ENCODE measurements around the gene LRWD1. TPM values are rescaled to one million over a fixed set of nuclear protein-coding genes. Genes with fewer than 3 reads are reported as not detected.
"Not testable (repeated sequence)": the region's sequence is repeated elsewhere in the genome, so short reads cannot be mapped to it uniquely, and the experiment has no call there.

LRWD1 gene
- total and polyA plus RNA-seq, 2 of the 13 experiments (the other 11 are each of a cell fraction or from before 2014, with no cell fraction given), result 8.5 to 16.3 TPM

DNA sequence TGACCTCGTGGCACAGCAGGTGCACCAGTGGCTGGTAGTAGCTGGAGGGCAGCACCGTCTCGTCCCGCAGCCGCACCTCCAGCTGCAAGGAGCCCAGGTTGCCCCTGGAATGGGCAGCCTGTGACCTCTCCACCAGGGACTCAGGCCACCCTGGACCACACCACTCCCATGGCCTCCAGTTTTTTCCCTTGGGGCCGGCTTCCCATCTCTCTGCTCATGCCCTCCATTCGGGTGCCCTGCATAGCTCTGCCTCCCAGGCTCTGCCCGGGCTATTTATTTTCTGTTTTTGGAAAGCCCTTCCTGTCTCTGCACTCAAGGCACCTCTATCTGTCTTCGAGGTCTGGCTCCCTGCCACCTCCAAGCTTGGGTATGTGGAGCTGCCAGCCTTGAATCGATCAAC is 32.1 kb downstream of the LRWD1 start:
- BruUV-seq (replicated peaks); in situ Hi-C loops (cut with HindIII; ENCODE audit: extremely low pct_ligation_motif_present, low pct_unique_long_range_greater_than_20kb); H3K27ac ChIP-seq (ENCODE audit: extremely low read length, insufficient read depth, low read length); H3K9me3 ChIP-seq (ENCODE audit: low read length); CTCF ChIA-PET (ENCODE audit: low intra/inter-chr PET ratio, low total read pairs); H2AFZ ChIP-seq (ENCODE audit: low read length); H3K4me3 ChIP-seq (replicated peaks in 1 of 3; ENCODE audit: insufficient read depth in 1 of 3, low read depth in 2 of 3, low read length in 3 of 3); H3K79me2 ChIP-seq (ENCODE audit: insufficient read depth, low read length); DNase-seq (ENCODE audit: low spot score); H3K4me1 ChIP-seq (ENCODE audit: insufficient read depth, low read length); H3K36me3 ChIP-seq (replicated peaks in 1 of 2; ENCODE audit: control insufficient read depth in 1 of 2, insufficient read depth in 2 of 2, low read length in 2 of 2); POLR2A ChIA-PET; ATAC-seq; H4K20me1 ChIP-seq (ENCODE audit: insufficient read depth, low read length); H3K27me3 ChIP-seq (ENCODE audit: control insufficient read depth in 1 of 2, insufficient read depth in 2 of 2, low read length in 2 of 2); FAIRE-seq; H3K9ac ChIP-seq (ENCODE audit: insufficient read depth, low read depth, low read length); H3K4me2 ChIP-seq (ENCODE audit: low read depth, low read length); intact Hi-C loops (cut with micrococcal nuclease; ENCODE audit: unreplicated experiment): not testable (repeated sequence)
- WGBS (ENCODE audit: low lambda C conversion rate), result 36% methylated on average over 3 of the region's 10 CpGs

- in situ Hi-C loops (cut with HindIII; ENCODE audit: extremely low pct_ligation_motif_present, low pct_unique_long_range_greater_than_20kb); H3K9me3 ChIP-seq (ENCODE audit: low read length); DNase-seq (ENCODE audit: low spot score); FAIRE-seq; ATAC-seq; POLR2A ChIA-PET; intact Hi-C loops (cut with micrococcal nuclease; ENCODE audit: unreplicated experiment); H2AFZ ChIP-seq (ENCODE audit: low read length); BruUV-seq (replicated peaks); H3K4me3 ChIP-seq (replicated peaks in 1 of 3; ENCODE audit: insufficient read depth in 1 of 3, low read depth in 2 of 3, low read length in 3 of 3); H3K79me2 ChIP-seq (ENCODE audit: insufficient read depth, low read length); H3K4me2 ChIP-seq (ENCODE audit: low read depth, low read length); H3K27me3 ChIP-seq (ENCODE audit: control insufficient read depth in 1 of 2, insufficient read depth in 2 of 2, low read length in 2 of 2); H3K4me1 ChIP-seq (ENCODE audit: insufficient read depth, low read length); H3K9ac ChIP-seq (ENCODE audit: insufficient read depth, low read depth, low read length); CTCF ChIA-PET (ENCODE audit: low intra/inter-chr PET ratio, low total read pairs); H3K27ac ChIP-seq (ENCODE audit: extremely low read length, insufficient read depth, low read length); H3K36me3 ChIP-seq (replicated peaks in 1 of 2; ENCODE audit: control insufficient read depth in 1 of 2, insufficient read depth in 2 of 2, low read length in 2 of 2); H4K20me1 ChIP-seq (ENCODE audit: insufficient read depth, low read length): not testable (repeated sequence)
- 88% methylated on average over 1 of the region's 5 CpGs for WGBS (ENCODE audit: low lambda C conversion rate)
Observed at GRCh38 chr7:102497308-102497707, 32.5 kb downstream of the LRWD1 start.

GRCh38 chr7:102498321-102498720 is 33.5 kb downstream of the LRWD1 start:
- CTCF ChIA-PET (ENCODE audit: low intra/inter-chr PET ratio, low total read pairs); in situ Hi-C loops (cut with HindIII; ENCODE audit: extremely low pct_ligation_motif_present, low pct_unique_long_range_greater_than_20kb); H3K4me1 ChIP-seq (ENCODE audit: insufficient read depth, low read length); BruUV-seq (replicated peaks); H3K79me2 ChIP-seq (ENCODE audit: insufficient read depth, low read length); POLR2A ChIA-PET; FAIRE-seq; H3K36me3 ChIP-seq (replicated peaks in 1 of 2; ENCODE audit: control insufficient read depth in 1 of 2, insufficient read depth in 2 of 2, low read length in 2 of 2); H3K27me3 ChIP-seq (ENCODE audit: control insufficient read depth in 1 of 2, insufficient read depth in 2 of 2, low read length in 2 of 2); H3K9me3 ChIP-seq (ENCODE audit: low read length); H3K4me2 ChIP-seq (ENCODE audit: low read depth, low read length); intact Hi-C loops (cut with micrococcal nuclease; ENCODE audit: unreplicated experiment); H3K9ac ChIP-seq (ENCODE audit: insufficient read depth, low read depth, low read length); H3K4me3 ChIP-seq (replicated peaks in 1 of 3; ENCODE audit: insufficient read depth in 1 of 3, low read depth in 2 of 3, low read length in 3 of 3); ATAC-seq; H4K20me1 ChIP-seq (ENCODE audit: insufficient read depth, low read length); H3K27ac ChIP-seq (ENCODE audit: extremely low read length, insufficient read depth, low read length); H2AFZ ChIP-seq (ENCODE audit: low read length); DNase-seq (ENCODE audit: low spot score): not testable (repeated sequence)
- 88% methylated on average over 12 of the region's 16 CpGs for WGBS (ENCODE audit: low lambda C conversion rate)

DNA sequence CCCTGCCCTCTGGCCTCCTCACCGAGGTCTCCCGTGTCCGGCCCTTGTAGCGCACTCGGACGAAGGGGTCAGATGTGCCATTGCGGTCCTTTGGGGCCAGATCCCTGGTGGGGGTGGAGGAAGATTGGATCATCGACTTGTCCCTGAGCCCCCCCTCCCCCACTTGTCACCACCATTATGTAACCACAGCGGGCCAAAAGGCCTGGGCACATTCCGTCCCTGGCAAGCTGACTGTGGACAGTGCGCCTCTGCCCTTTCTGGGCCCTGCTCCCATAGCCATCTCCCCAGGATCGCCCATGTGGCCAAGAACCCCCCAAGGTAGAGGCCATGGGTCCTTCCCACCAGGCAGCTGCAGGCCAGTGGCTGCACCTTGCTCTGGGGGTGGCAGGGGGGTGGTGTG is 38.4 kb downstream of the LRWD1 start:
- H3K79me2 ChIP-seq (ENCODE audit: insufficient read depth, low read length); H3K27me3 ChIP-seq (ENCODE audit: control insufficient read depth in 1 of 2, insufficient read depth in 2 of 2, low read length in 2 of 2); DNase-seq (ENCODE audit: low spot score); H3K4me1 ChIP-seq (ENCODE audit: insufficient read depth, low read length); CTCF ChIA-PET (ENCODE audit: low intra/inter-chr PET ratio, low total read pairs); in situ Hi-C loops (cut with HindIII; ENCODE audit: extremely low pct_ligation_motif_present, low pct_unique_long_range_greater_than_20kb); BruUV-seq (replicated peaks); H3K4me2 ChIP-seq (ENCODE audit: low read depth, low read length); POLR2A ChIA-PET; H3K4me3 ChIP-seq (replicated peaks in 1 of 3; ENCODE audit: insufficient read depth in 1 of 3, low read depth in 2 of 3, low read length in 3 of 3); H3K36me3 ChIP-seq (replicated peaks in 1 of 2; ENCODE audit: control insufficient read depth in 1 of 2, insufficient read depth in 2 of 2, low read length in 2 of 2); H3K9ac ChIP-seq (ENCODE audit: insufficient read depth, low read depth, low read length); H2AFZ ChIP-seq (ENCODE audit: low read length); H3K27ac ChIP-seq (ENCODE audit: extremely low read length, insufficient read depth, low read length); intact Hi-C loops (cut with micrococcal nuclease; ENCODE audit: unreplicated experiment); FAIRE-seq; H4K20me1 ChIP-seq (ENCODE audit: insufficient read depth, low read length); H3K9me3 ChIP-seq (ENCODE audit: low read length): not testable (repeated sequence)
- peak; percentile 15; the same call in 2 of the 3 replicates for ATAC-seq
- WGBS (ENCODE audit: low lambda C conversion rate), result no CpG with 5 or more reads among the region's 12 CpGs
